Tongue (tissue), 2 donors: ENCODE measurements around the gene SDR42E1. TPM values are rescaled to one million over a fixed set of nuclear protein-coding genes. Genes with fewer than 3 reads are reported as not detected.
"Not testable (repeated sequence)": the region's sequence is repeated elsewhere in the genome, so short reads cannot be mapped to it uniquely, and the experiment has no call there.

Experiments used
- DNase-seq: peaks from one replicate; pipeline ENCODE4 v3.0.0-alpha.2; 2015
- total RNA-seq: library from RNA; depleted of rRNA; stranded (reverse); fragments of >200 nt; gene quantifications from one replicate; pipeline ENCODE4 v1.2.3, GENCODE V29; 2014

SDR42E1 gene
- total RNA-seq, 1 donor from 2014 or later = 7.9 TPM

- DNase-seq = no peak
These were observed 26.0 kb upstream of the SDR42E1 start for GRCh38 chr16:82037251-82037650.

GRCh38 chr16:82034981-82035612 lies 23.8 kb upstream of the SDR42E1 start, which contains the start of gene HSD17B2:
HSD17B2 (plus strand) TSS chr16:82035253; CDS start chr16:82035425, 172 bp downstream.
- no peak for DNase-seq

GRCh38 chr16:82033683-82034300 lies 22.5 kb upstream of the SDR42E1 start:
- no peak for DNase-seq

GRCh38 chr16:82033006-82033405 lies 21.7 kb upstream of the SDR42E1 start:
- no peak for DNase-seq

- peak; percentile 62 for DNase-seq
These were observed 20.1 kb upstream of the SDR42E1 start for GRCh38 chr16:82031116-82032084.

- no peak for DNase-seq
These were observed 16.4 kb upstream of the SDR42E1 start for GRCh38 chr16:82027629-82028064.

- no peak for DNase-seq
These were observed 13.6 kb upstream of the SDR42E1 start for GRCh38 chr16:82024883-82025282.

- DNase-seq = no peak
These were observed 13.0 kb upstream of the SDR42E1 start for GRCh38 chr16:82024316-82024715.

GRCh38 chr16:82023206-82023605 lies 11.9 kb upstream of the SDR42E1 start:
- no peak for DNase-seq

- no peak for DNase-seq
These were observed 8.8 kb upstream of the SDR42E1 start for GRCh38 chr16:82020051-82020450.

- no peak for DNase-seq
These were observed 8.3 kb upstream of the SDR42E1 start for GRCh38 chr16:82019535-82019934.

GRCh38 chr16:82017911-82018568 lies 6.8 kb upstream of the SDR42E1 start:
- no peak for DNase-seq

GRCh38 chr16:82016964-82017363 lies 5.7 kb upstream of the SDR42E1 start:
- peak; percentile 13 for DNase-seq

GRCh38 chr16:82016263-82016662 lies 5.0 kb upstream of the SDR42E1 start:
- DNase-seq = no peak

GRCh38 chr16:82013139-82013538 lies 1.9 kb upstream of the SDR42E1 start:
- no peak for DNase-seq

GRCh38 chr16:82010649-82011048 lies 621 bp downstream of the SDR42E1 start:
- no peak for DNase-seq

- DNase-seq = not testable (repeated sequence)
These were observed 1.5 kb downstream of the SDR42E1 start for GRCh38 chr16:82009789-82010188.

GRCh38 chr16:82008957-82009592 lies 2.2 kb downstream of the SDR42E1 start:
- DNase-seq = no peak

GRCh38 chr16:82007189-82007588 lies 4.1 kb downstream of the SDR42E1 start:
- no peak for DNase-seq

- DNase-seq = no peak
These were observed 5.2 kb downstream of the SDR42E1 start for GRCh38 chr16:82006036-82006435.

- no peak for DNase-seq
These were observed 6.0 kb downstream of the SDR42E1 start for GRCh38 chr16:82005027-82005830.
